SK-N-SH (cell line): Measurements from ENCODE around the gene LRRC56. TPM values are rescaled to one million over a fixed set of nuclear protein-coding genes. Genes with fewer than 3 reads are reported as not detected.

Source experiments
- CTCF ChIA-PET: fragments of 300-600, 350-600 bp; formaldehyde crosslinking; extraction: SDS; loops from one replicate; lab custom pipeline; 2021; lab: Yijun Ruan, JAX
- POLR2A ChIA-PET: fragments of 350-600 bp; sonication (Branson Sonifier 250); formaldehyde crosslinking; extraction: SDS; loops from one replicate; lab custom pipeline; 2020; ENCODE audit warnings: antibody characterized with exemption, inconsistent platforms; lab: Yijun Ruan, JAX
- DNase-seq: peaks from one replicate; pipeline ENCODE4 v3.0.0; 2012
- H2AFZ ChIP-seq: fragments of 200-600 bp; sonication (generic); 2 replicates; pipeline ENCODE4 v1.8.1; 2016; ENCODE audit warnings: antibody characterized with exemption, mild to moderate bottlenecking, low read depth
- H3F3A ChIP-seq: fragments of 200-600 bp; sonication (generic); replicated peaks from 2 replicates; pipeline ENCODE3; 2016; ENCODE audit warnings: antibody characterized with exemption, mild to moderate bottlenecking; ENCODE audit not compliant: insufficient read depth
- H3K27ac ChIP-seq, 2 experiments: fragments of 200-500 bp in 1 of 2; fragments of 200-600 bp in 1 of 2; sonication (Bioruptor generic) in 1 of 2; sonication (generic), shearing (Covaris generic) in 1 of 2; 2 replicates each; pipeline versions ENCODE4 v1.5.1 to v1.6.1; 2014 to 2016; ENCODE audit warnings: low read depth in 2 of 2, inconsistent platforms in 1 of 2, low read length in 1 of 2, mild to moderate bottlenecking in 1 of 2, mixed read lengths in 1 of 2
- H3K27me3 ChIP-seq: fragments of 200-600 bp; sonication (generic), shearing (Covaris generic); 2 replicates; pipeline ENCODE4 v1.6.1; 2016; ENCODE audit warnings: mixed run types; ENCODE audit not compliant: insufficient read depth
- H3K36me3 ChIP-seq, 2 experiments: fragments of 200-500 bp in 1 of 2; fragments of 200-600 bp in 1 of 2; sonication (Bioruptor generic) in 1 of 2; sonication (generic) in 1 of 2; replicated peaks in 1 of 2; 2 replicates each; pipeline versions ENCODE3 to v1.5.1; 2014 to 2016; ENCODE audit warnings: low read length in 1 of 2, mild to moderate bottlenecking in 1 of 2; ENCODE audit not compliant: insufficient read depth in 2 of 2, control insufficient read depth in 1 of 2
- H3K4me1 ChIP-seq, 2 experiments: fragments of 200-500 bp in 1 of 2; fragments of 200-600 bp in 1 of 2; sonication (Bioruptor generic) in 1 of 2; sonication (generic), shearing (Covaris generic) in 1 of 2; 2 replicates each; pipeline versions ENCODE4 v1.5.1 to v1.6.1; 2014 to 2016; ENCODE audit warnings: low read depth in 1 of 2, low read length in 1 of 2, mixed run types in 1 of 2; ENCODE audit not compliant: insufficient read depth in 2 of 2, control insufficient read depth in 1 of 2
- H3K4me2 ChIP-seq: fragments of 200-600 bp; sonication (generic), shearing (Covaris generic); 2 replicates; pipeline ENCODE4 v1.6.1; 2017; ENCODE audit warnings: mixed run types
- H3K4me3 ChIP-seq, 2 experiments: fragments of 200-500 bp in 1 of 2; fragments of 200-600 bp in 1 of 2; sonication (Bioruptor generic) in 1 of 2; sonication (generic), shearing (Covaris generic) in 1 of 2; 2 replicates each; pipeline versions ENCODE4 v1.5.1 to v1.8.1; 2014 to 2016; ENCODE audit warnings: low read depth in 2 of 2, inconsistent platforms in 1 of 2, low read length in 1 of 2, mild to moderate bottlenecking in 1 of 2, mixed read lengths in 1 of 2, moderate library complexity in 1 of 2
- H3K79me2 ChIP-seq: fragments of 200-600 bp; sonication (generic); 2 replicates; pipeline ENCODE4 v1.8.1; 2017; ENCODE audit warnings: mild to moderate bottlenecking; ENCODE audit not compliant: insufficient read depth
- H3K9ac ChIP-seq: fragments of 200-600 bp; sonication (generic); 2 replicates; pipeline ENCODE4 v1.6.1; 2017; ENCODE audit warnings: mixed run types
- H3K9me2 ChIP-seq: fragments of 200-600 bp; sonication (generic); 2 replicates; pipeline ENCODE4 v1.6.1; 2017; ENCODE audit warnings: mixed run types
- H3K9me3 ChIP-seq: fragments of 200-600 bp; sonication (generic); 2 replicates; pipeline ENCODE4 v1.6.1; 2017; ENCODE audit warnings: mixed run types, mild to moderate bottlenecking, moderate library complexity
- H4K20me1 ChIP-seq: fragments of 200-600 bp; sonication (generic); 2 replicates; pipeline ENCODE4 v1.6.1; 2017; ENCODE audit warnings: mild to moderate bottlenecking, mixed run types; ENCODE audit not compliant: insufficient read depth
- FOXJ3 ChIP-seq: sonication (generic); formaldehyde crosslinking; IDR thresholded peaks from 2 replicates; pipeline ENCODE4 v1.5.1; 2020; ENCODE audit warnings: mild to moderate bottlenecking, missing genetic modification reagents
- FOXM1 ChIP-seq: IDR thresholded peaks from 2 replicates; pipeline ENCODE4 v1.4.0; 2012; ENCODE audit warnings: low read depth, mild to moderate bottlenecking
- GABPA ChIP-seq: IDR thresholded peaks from 2 replicates; pipeline ENCODE4 v1.4.0; 2012; ENCODE audit warnings: low read depth, mild to moderate bottlenecking
- MEF2A ChIP-seq: IDR thresholded peaks from 2 replicates; pipeline ENCODE4 v1.4.0; 2012; ENCODE audit warnings: low read depth, borderline replicate concordance
- MXI1 ChIP-seq: IDR thresholded peaks from 2 replicates; pipeline ENCODE4 v1.6.1; 2012; ENCODE audit warnings: mild to moderate bottlenecking, low read depth, low read length, improper control_type of control experiment
- POLR2AphosphoS5 ChIP-seq: IDR thresholded peaks from 2 replicates; pipeline ENCODE4 v1.6.1; 2012; ENCODE audit warnings: low read depth, low read length
- SMC3 ChIP-seq: IDR thresholded peaks from 2 replicates; pipeline ENCODE4 v1.6.1; 2012; ENCODE audit warnings: low read depth, low read length, improper control_type of control experiment
- TAF1 ChIP-seq: IDR thresholded peaks from 2 replicates; pipeline ENCODE4 v1.6.1; 2012; ENCODE audit warnings: low read depth, mild to moderate bottlenecking, low read length, moderate library complexity, borderline replicate concordance
- WGBS: methylation state at CpG from one replicate; pipeline ENCODE4 v1.1.6; 2017; ENCODE audit warnings: low lambda C conversion rate; 5-methylcytosine and 5-hydroxymethylcytosine counted together
- polyA plus RNA-seq, 3 experiments: library from polyadenylated mRNA; depleted of rRNA; stranded (reverse); fragments of >200 nt; gene quantifications; 2 replicates each; pipeline ENCODE4 v1.2.3, GENCODE V29; 2012
- TF ChIP-seq, protein P1 (sequence below): IDR thresholded peaks from 2 replicates; pipeline ENCODE4 v1.4.0; 2012; ENCODE audit warnings: low read depth
- TF ChIP-seq, protein P2 (sequence below): IDR thresholded peaks from 2 replicates; pipeline ENCODE4 v1.4.0; 2012; ENCODE audit warnings: low read depth, borderline replicate concordance

The LRRC56 gene
- polyA plus RNA-seq, 1 of the 3 experiments (the other 2 are of a cell fraction), result 1.2 TPM

DNA sequence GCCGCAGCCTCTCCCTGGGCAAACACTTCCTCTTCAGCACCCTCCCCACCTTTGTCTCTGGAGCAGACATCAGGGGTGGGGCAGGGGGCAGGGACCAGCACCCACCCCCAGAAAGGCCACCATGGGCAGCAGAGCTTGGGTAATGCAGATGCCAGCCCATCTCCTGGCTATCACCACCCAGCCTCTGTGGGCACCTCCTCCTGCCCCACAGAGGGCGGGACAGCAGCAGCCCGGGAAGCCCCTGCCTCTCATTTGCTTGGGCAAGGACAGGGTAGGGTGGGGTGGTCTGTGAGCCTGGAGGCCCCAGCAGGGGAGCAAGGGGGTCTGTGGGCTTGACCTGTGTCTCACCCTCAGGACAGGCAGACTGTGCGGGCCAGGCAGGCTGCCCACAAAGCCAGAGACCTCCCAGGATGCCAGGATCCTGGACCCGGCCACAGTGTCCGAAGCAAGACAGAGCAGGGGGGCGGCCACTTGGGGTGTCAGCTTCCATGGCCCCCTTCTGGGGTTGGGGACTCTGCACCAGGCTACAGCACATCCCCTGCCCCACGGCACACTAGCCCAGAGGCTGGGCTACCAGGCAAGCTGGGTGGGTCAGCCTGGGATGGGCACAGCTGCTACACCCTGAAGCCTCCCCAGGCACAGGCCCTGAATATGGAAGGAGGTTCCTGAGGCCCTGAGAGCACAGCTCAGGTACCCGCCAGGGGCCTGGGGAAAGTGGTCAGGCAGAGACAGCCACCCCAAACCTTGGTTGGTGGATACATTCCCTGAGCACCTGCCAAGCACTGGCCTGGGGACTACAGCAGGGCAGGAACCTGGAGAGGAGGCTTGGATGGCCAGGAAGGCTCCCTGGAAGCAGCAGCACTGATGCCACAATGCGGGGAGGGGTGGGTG, 34.8 kb upstream of the LRRC56 start:
- H3K4me1 ChIP-seq, result peaks cover 5 to 7% of the 10 kb centered on the region in 2 experiments; a peak in 2 of 4 replicates
- peak; percentile 28 for DNase-seq
- no peaks in the 10 kb centered on the region for H3K9me3 ChIP-seq
- ChIA-PET POLR2A (interaction anchor here (0.6 to 1.1 kb wide), 2 partner anchors 10 to 12 kb away, joined by 3 read pairs; no protein-coding TSS in a partner anchor), CTCF (interaction anchor here (1.5 kb wide), 1 partner anchor 52 kb away, joined by 4 read pairs; no protein-coding TSS in a partner anchor)
- H3F3A ChIP-seq, result peaks cover 4% of the 10 kb centered on the region
- H3K9me2 ChIP-seq, result no peaks in the 10 kb centered on the region
- peaks cover 43% of the 10 kb centered on the region for H3K79me2 ChIP-seq
- H2AFZ ChIP-seq, result no peak overlapping the region
- H3K4me2 ChIP-seq, result no peak overlapping the region
- peaks cover 12 to 49% of the 10 kb centered on the region in 2 experiments for H3K36me3 ChIP-seq
- H4K20me1 ChIP-seq, result 0 out of 2 replicates have a peak, but pooled peaks cover 7% of the 10 kb centered on the region
- no peaks in the 10 kb centered on the region for H3K27me3 ChIP-seq
- H3K4me3 ChIP-seq, result no peak overlapping the region
- no peak for TF ChIP-seq SMC3
- TF ChIP-seq, protein P1, sequence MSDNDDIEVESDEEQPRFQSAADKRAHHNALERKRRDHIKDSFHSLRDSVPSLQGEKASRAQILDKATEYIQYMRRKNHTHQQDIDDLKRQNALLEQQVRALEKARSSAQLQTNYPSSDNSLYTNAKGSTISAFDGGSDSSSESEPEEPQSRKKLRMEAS, result no peak
- TF ChIP-seq MXI1, result no peak
- TF ChIP-seq TAF1, result no peak
- no peak for TF ChIP-seq MEF2A
- no peak for TF ChIP-seq FOXM1
- 93% methylated on average over 3 of the region's 10 CpGs for WGBS
- H3K27ac ChIP-seq, result no peak overlapping the region; a peak in 1 of 4 replicates
- no peak overlapping the region for H3K9ac ChIP-seq

DNA sequence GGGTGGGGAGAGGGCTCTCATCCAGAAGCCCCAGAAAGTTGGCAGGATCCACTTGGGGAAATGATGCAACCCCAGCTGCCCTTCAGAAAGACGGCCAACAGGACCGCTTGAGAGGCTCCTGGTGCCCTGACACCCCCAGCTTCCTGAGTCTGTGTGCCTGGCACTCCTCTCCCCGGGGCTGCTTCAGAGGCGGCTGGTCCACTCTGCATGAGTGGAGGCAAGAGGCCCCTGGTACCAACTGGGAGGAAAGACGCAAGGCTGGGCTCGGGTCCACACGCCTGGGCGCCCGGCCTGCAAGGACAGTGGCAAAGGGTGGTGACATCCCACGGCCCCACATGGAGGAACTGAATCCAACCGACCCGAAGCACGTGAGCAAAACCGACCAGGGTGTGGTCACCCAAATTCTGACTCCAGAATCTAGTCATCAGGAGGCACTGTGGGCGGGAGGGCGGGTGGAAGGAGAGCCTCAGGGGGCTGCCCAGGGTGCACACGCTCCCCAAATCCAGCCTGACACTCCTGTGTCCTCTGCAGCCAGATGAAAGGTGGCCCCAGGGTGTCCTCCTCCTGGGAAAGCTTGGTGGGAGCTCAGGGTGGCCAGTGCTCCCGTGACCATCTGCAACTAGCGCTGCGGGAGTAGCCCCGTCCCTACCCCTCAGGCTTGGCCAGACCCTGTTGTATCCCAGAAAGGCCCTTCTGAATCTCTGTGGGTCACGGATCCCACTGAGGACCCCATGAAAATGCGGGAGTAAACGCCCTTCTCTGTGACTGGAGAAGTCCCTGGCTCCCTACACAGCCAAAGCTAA, 33.9 kb upstream of the LRRC56 start:
- Histone ChIP-seq H3F3A (peaks cover 4% of the 10 kb centered on the region), H4K20me1 (0 out of 2 replicates have a peak, but pooled peaks cover 7% of the 10 kb centered on the region), H3K27ac (no peak overlapping the region; a peak in 1 of 4 replicates), H3K36me3 (peaks cover 9 to 41% of the 10 kb centered on the region in 2 experiments), H3K4me2 (no peak overlapping the region), H3K9me3 (no peaks in the 10 kb centered on the region), H3K4me1 (peaks cover 7 to 9% of the 10 kb centered on the region in 2 experiments; a peak in 2 of 4 replicates), H3K9me2 (no peaks in the 10 kb centered on the region), H3K4me3 (no peak overlapping the region), H3K27me3 (no peaks in the 10 kb centered on the region), H3K79me2 (peaks cover 51% of the 10 kb centered on the region), H2AFZ (no peak overlapping the region), H3K9ac (no peak overlapping the region)
- no peak for DNase-seq
- TF ChIP-seq, protein P2, sequence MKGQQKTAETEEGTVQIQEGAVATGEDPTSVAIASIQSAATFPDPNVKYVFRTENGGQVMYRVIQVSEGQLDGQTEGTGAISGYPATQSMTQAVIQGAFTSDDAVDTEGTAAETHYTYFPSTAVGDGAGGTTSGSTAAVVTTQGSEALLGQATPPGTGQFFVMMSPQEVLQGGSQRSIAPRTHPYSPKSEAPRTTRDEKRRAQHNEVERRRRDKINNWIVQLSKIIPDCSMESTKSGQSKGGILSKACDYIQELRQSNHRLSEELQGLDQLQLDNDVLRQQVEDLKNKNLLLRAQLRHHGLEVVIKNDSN, result no peak
- TF ChIP-seq POLR2AphosphoS5, result no peak
- TF ChIP-seq GABPA, result no peak
- TF ChIP-seq TAF1, result no peak
- TF ChIP-seq FOXJ3 (CRISPR knock-in tag), result no peak
- ChIA-PET POLR2A (no interaction called here), CTCF (interaction anchor here (0.7 to 1.5 kb wide), 2 partner anchors 16 to 51 kb away, joined by 4 read pairs; no protein-coding TSS in a partner anchor)
- 82% methylated on average over 14 of the region's 24 CpGs for WGBS
